Astrocyte (in vitro differentiated cells and primary cell): ENCODE measurements around the gene RGS17.

Experiments used
- EZH2 ChIP-seq: IDR thresholded peaks from 2 replicates; pipeline ENCODE4 v1.6.1; 2012; ENCODE audit warnings: mild to moderate bottlenecking, low read length, inconsistent platforms; ENCODE audit not compliant: insufficient read depth
- TF ChIP-seq, protein P1 (sequence below): IDR thresholded peaks from 2 replicates; pipeline ENCODE4 v1.5.1; 2011; ENCODE audit warnings: low read depth, mild to moderate bottlenecking, inconsistent platforms, low read length, moderate library complexity; ENCODE audit not compliant: insufficient read depth

DNA sequence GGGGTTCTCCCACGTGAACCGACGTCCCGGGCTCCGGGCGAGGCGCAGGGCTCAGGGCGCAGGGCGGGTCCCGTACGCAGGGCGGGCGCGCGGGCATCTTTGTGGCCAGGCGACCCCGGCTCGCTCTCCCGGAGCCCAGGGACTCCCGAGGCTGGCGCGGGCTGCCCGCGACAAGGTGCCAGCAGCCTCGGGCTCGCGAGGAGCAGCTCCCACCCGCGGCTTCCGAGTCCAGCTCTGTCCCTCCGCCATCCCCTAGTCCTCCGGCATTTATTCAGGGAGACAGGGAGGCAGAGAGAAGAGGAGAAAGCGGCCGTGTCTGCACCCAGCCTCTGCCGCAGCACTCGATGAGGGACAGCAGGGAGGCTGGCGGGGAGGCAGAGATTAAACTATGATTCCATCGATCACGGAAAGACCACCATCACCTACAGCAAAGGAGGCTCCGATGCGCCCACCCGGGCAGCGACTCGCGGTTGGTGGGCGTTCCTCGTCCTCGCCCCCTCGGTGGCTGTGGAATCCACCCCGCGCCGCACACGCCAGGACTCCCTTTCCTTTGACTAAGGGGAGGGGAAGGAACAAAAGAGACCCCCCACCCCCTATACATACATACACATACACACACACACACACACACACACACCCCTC lies 1.1 kb downstream of the RGS17 start:
- TF ChIP-seq, protein P1, sequence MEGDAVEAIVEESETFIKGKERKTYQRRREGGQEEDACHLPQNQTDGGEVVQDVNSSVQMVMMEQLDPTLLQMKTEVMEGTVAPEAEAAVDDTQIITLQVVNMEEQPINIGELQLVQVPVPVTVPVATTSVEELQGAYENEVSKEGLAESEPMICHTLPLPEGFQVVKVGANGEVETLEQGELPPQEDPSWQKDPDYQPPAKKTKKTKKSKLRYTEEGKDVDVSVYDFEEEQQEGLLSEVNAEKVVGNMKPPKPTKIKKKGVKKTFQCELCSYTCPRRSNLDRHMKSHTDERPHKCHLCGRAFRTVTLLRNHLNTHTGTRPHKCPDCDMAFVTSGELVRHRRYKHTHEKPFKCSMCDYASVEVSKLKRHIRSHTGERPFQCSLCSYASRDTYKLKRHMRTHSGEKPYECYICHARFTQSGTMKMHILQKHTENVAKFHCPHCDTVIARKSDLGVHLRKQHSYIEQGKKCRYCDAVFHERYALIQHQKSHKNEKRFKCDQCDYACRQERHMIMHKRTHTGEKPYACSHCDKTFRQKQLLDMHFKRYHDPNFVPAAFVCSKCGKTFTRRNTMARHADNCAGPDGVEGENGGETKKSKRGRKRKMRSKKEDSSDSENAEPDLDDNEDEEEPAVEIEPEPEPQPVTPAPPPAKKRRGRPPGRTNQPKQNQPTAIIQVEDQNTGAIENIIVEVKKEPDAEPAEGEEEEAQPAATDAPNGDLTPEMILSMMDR, result no peak
- TF ChIP-seq EZH2, result no peak
